HL-60/S4 treated with retinoic acid at 250 ng/mL for 4 days and 3 days (cell line): ENCODE results near the gene TBCCD1.

ENCODE experiments used
- in situ Hi-C: fragments of 300-500 bp; cut with MboI; formaldehyde crosslinking; loops from 2 replicates; pipeline ENCODE4 v1.7.0; 2022; ENCODE audit warnings: low sequenced_read_pairs

Gene TBCCD1

GRCh38 chr3:186523022-186523421, 44.1 kb downstream of the TBCCD1 start:
- in situ Hi-C loops: no loop called here

- in situ Hi-C loops: no loop called here
Measured at GRCh38 chr3:186520957-186521842, 45.9 kb downstream of the TBCCD1 start.

- in situ Hi-C loops: no loop called here
Measured at GRCh38 chr3:186520431-186520830, 46.7 kb downstream of the TBCCD1 start.

- in situ Hi-C loops: no loop called here
Measured at GRCh38 chr3:186519021-186519658, 48.0 kb downstream of the TBCCD1 start.

- in situ Hi-C loops: no loop called here
Measured at GRCh38 chr3:186517218-186517617, 49.9 kb downstream of the TBCCD1 start.

- in situ Hi-C loops: no loop called here
Measured at GRCh38 chr3:186516646-186517045, 50.5 kb downstream of the TBCCD1 start.

GRCh38 chr3:186515125-186515524, 52.0 kb downstream of the TBCCD1 start:
- in situ Hi-C loops: no loop called here

GRCh38 chr3:186514296-186515002, 52.7 kb downstream of the TBCCD1 start:
- in situ Hi-C loops: no loop called here

GRCh38 chr3:186513386-186513785, 53.8 kb downstream of the TBCCD1 start:
- in situ Hi-C loops: no loop called here

- in situ Hi-C loops: no loop called here
Measured at GRCh38 chr3:186512570-186513302, 54.4 kb downstream of the TBCCD1 start.

GRCh38 chr3:186511702-186512101, 55.4 kb downstream of the TBCCD1 start:
- in situ Hi-C loops: no loop called here

GRCh38 chr3:186511245-186511644, 55.9 kb downstream of the TBCCD1 start:
- in situ Hi-C loops: no loop called here

GRCh38 chr3:186510374-186511079, 56.6 kb downstream of the TBCCD1 start:
- in situ Hi-C loops: no loop called here

- in situ Hi-C loops: no loop called here
Measured at GRCh38 chr3:186509423-186509822, 57.7 kb downstream of the TBCCD1 start.

- in situ Hi-C loops: no loop called here
Measured at GRCh38 chr3:186506857-186507256, 60.3 kb downstream of the TBCCD1 start.

GRCh38 chr3:186506191-186506739, 60.9 kb downstream of the TBCCD1 start:
- in situ Hi-C loops: no loop called here

- in situ Hi-C loops: no loop called here
Measured at GRCh38 chr3:186502966-186503712, 64.0 kb downstream of the TBCCD1 start.

GRCh38 chr3:186502138-186502948, 64.8 kb downstream of the TBCCD1 start:
- in situ Hi-C loops: no loop called here
